IMR-90 (cell line): ENCODE measurements around the gene COCH. TPM values are rescaled to one million over a fixed set of nuclear protein-coding genes. Genes with fewer than 3 reads are reported as not detected.
A peak's percentile ranks its signal among the peaks of the same experiment; 100 is the strongest.

ENCODE experiments used
- ATAC-seq: fragments of 200-7000 bp; cut with Tn5 transposase; 2 replicates; pipeline ENCODE4 v1.9.1; 2020; ENCODE audit warnings: low read depth, mild to moderate bottlenecking, moderate library complexity
- BruUV-seq: library from RNA; stranded (reverse); fragments of 400-500 nt; replicated peaks from 2 replicates; lab custom pipeline; 2021; lab: Mats Ljungman, UMichigan
- CTCF ChIA-PET: fragments of 300-600 bp; formaldehyde crosslinking; extraction: SDS; loops from one replicate; lab custom pipeline; 2021; ENCODE audit warnings: antibody characterized with exemption; lab: Yijun Ruan, JAX
- POLR2A ChIA-PET: fragments of 300-600 bp; sonication (Branson Sonifier 250); formaldehyde crosslinking; loops from one replicate; lab custom pipeline; 2022; ENCODE audit warnings: antibody characterized with exemption; ENCODE audit not compliant: unreplicated experiment; lab: Charles Lee
- DNase-seq: peaks from one replicate; pipeline ENCODE4 v3.0.0; 2013
- H2AFZ ChIP-seq: replicated peaks from 2 replicates; pipeline ENCODE3; 2013; ENCODE audit warnings: low read length, mild to moderate bottlenecking; ENCODE audit not compliant: poor library complexity
- H2AK5ac ChIP-seq: 2 replicates; pipeline ENCODE4 v1.6.1; 2013; ENCODE audit warnings: low read depth, low read length, inconsistent platforms
- H2AK9ac ChIP-seq: replicated peaks from 2 replicates; pipeline ENCODE3; 2013; ENCODE audit warnings: mild to moderate bottlenecking, low read depth, low read length, moderate library complexity; ENCODE audit not compliant: poor library complexity
- H2BK120ac ChIP-seq: 2 replicates; pipeline ENCODE4 v1.6.1; 2013; ENCODE audit warnings: low read depth, low read length, inconsistent platforms
- H2BK15ac ChIP-seq: 3 replicates; pipeline ENCODE4 v1.6.1; 2013; ENCODE audit warnings: low read depth, low read length, inconsistent platforms
- H2BK20ac ChIP-seq: 2 replicates; pipeline ENCODE4 v1.6.1; 2013; ENCODE audit warnings: low read depth, mild to moderate bottlenecking, inconsistent platforms, low read length, moderate library complexity
- H2BK5ac ChIP-seq: 2 replicates; pipeline ENCODE4 v1.6.1; 2013; ENCODE audit warnings: mild to moderate bottlenecking, low read depth, low read length, inconsistent platforms; ENCODE audit not compliant: poor library complexity, severe bottlenecking
- H3K14ac ChIP-seq: replicated peaks from 2 replicates; pipeline ENCODE4 v1.6.1; 2013; ENCODE audit warnings: low read depth, low read length, inconsistent platforms
- H3K18ac ChIP-seq: 2 replicates; pipeline ENCODE4 v1.6.1; 2013; ENCODE audit warnings: low read depth, low read length, control low read depth
- H3K23ac ChIP-seq: 2 replicates; pipeline ENCODE4 v1.6.1; 2013; ENCODE audit warnings: low read depth, low read length, inconsistent platforms
- H3K27ac ChIP-seq: 2 replicates; pipeline ENCODE4 v1.5.1; 2013; ENCODE audit warnings: mild to moderate bottlenecking, control low read depth, low read length; ENCODE audit not compliant: insufficient read depth
- H3K27me3 ChIP-seq: 2 replicates; pipeline ENCODE4 v1.6.1; 2013; ENCODE audit warnings: low read length; ENCODE audit not compliant: control insufficient read depth, insufficient read depth
- H3K36me3 ChIP-seq: 2 replicates; pipeline ENCODE4 v1.6.1; 2013; ENCODE audit warnings: low read length, mixed read lengths; ENCODE audit not compliant: control insufficient read depth, insufficient read depth
- H3K4ac ChIP-seq: 2 replicates; pipeline ENCODE4 v1.6.1; 2013; ENCODE audit warnings: low read depth, low read length, inconsistent platforms
- H3K4me1 ChIP-seq: 2 replicates; pipeline ENCODE4 v1.6.1; 2013; ENCODE audit warnings: low read length, mixed read lengths; ENCODE audit not compliant: control insufficient read depth, insufficient read depth
- H3K4me2 ChIP-seq: 2 replicates; pipeline ENCODE4 v1.6.1; 2013; ENCODE audit warnings: low read depth, mild to moderate bottlenecking, control low read depth, low read length, moderate library complexity
- H3K4me3 ChIP-seq: 2 replicates; pipeline ENCODE4 v1.5.1; 2013; ENCODE audit warnings: low read depth, mild to moderate bottlenecking, control low read depth, low read length, moderate library complexity; ENCODE audit not compliant: insufficient read depth
- H3K56ac ChIP-seq: 2 replicates; pipeline ENCODE4 v1.6.1; 2013; ENCODE audit warnings: low read length, inconsistent platforms; ENCODE audit not compliant: insufficient read depth; ENCODE audit errors: extremely low read depth
- H3K79me1 ChIP-seq, 2 experiments: 2 replicates each; pipeline ENCODE4 v1.6.1; 2013; ENCODE audit warnings: low read length in 2 of 2, inconsistent platforms in 1 of 2, low read depth in 1 of 2
- H3K9ac ChIP-seq: 2 replicates; pipeline ENCODE4 v1.6.1; 2013; ENCODE audit warnings: low read depth, low read length, control low read depth
- H3K9me1 ChIP-seq: 2 replicates; pipeline ENCODE4 v1.6.1; 2013; ENCODE audit warnings: low read length, inconsistent platforms; ENCODE audit not compliant: insufficient read depth
- H3K9me3 ChIP-seq: 2 replicates; pipeline ENCODE4 v1.6.1; 2013; ENCODE audit warnings: low read length; ENCODE audit not compliant: control insufficient read depth, insufficient read depth
- H4K20me1 ChIP-seq: 2 replicates; pipeline ENCODE4 v1.6.1; 2013; ENCODE audit warnings: low read length, inconsistent platforms; ENCODE audit not compliant: insufficient read depth
- H4K5ac ChIP-seq: 2 replicates; pipeline ENCODE4 v1.6.1; 2013; ENCODE audit warnings: mild to moderate bottlenecking, low read depth, low read length, control low read depth
- H4K8ac ChIP-seq, 2 experiments: 2 replicates each; pipeline ENCODE4 v1.6.1; 2013; ENCODE audit warnings: low read depth in 2 of 2, low read length in 2 of 2, control low read depth in 1 of 2, inconsistent platforms in 1 of 2
- H4K91ac ChIP-seq: 2 replicates; pipeline ENCODE4 v1.6.1; 2013; ENCODE audit warnings: low read depth, low read length, inconsistent platforms; ENCODE audit not compliant: insufficient read depth
- BHLHE40 ChIP-seq: fragments of 150-350 bp; IDR thresholded peaks from 2 replicates; pipeline ENCODE4 v1.6.1; 2016; ENCODE audit warnings: mild to moderate bottlenecking, low read depth, low read length
- CEBPB ChIP-seq: IDR thresholded peaks from 2 replicates; pipeline ENCODE4 v1.6.1; 2012; ENCODE audit warnings: low read depth, low read length, improper control_type of control experiment
- CHD1 ChIP-seq: IDR thresholded peaks from 2 replicates; pipeline ENCODE4 v1.6.1; 2012; ENCODE audit warnings: low read depth, low read length, improper control_type of control experiment
- FOS ChIP-seq: fragments of 150-350 bp; IDR thresholded peaks from 2 replicates; pipeline ENCODE4 v1.6.1; 2016; ENCODE audit warnings: low read depth, low read length
- MAFK ChIP-seq: IDR thresholded peaks from 2 replicates; pipeline ENCODE4 v1.6.1; 2012; ENCODE audit warnings: low read depth, low read length, improper control_type of control experiment
- MAZ ChIP-seq: IDR thresholded peaks from 2 replicates; pipeline ENCODE4 v1.6.1; 2012; ENCODE audit warnings: low read depth, mild to moderate bottlenecking, low read length, improper control_type of control experiment, moderate library complexity, borderline replicate concordance
- MXI1 ChIP-seq: IDR thresholded peaks from 2 replicates; pipeline ENCODE4 v1.6.1; 2012; ENCODE audit warnings: low read depth, mild to moderate bottlenecking, low read length, moderate library complexity, borderline replicate concordance
- NFE2L2 ChIP-seq: fragments of 150-350 bp; IDR thresholded peaks from 2 replicates; pipeline ENCODE4 v1.6.1; 2016; ENCODE audit warnings: low read depth, mild to moderate bottlenecking, low read length
- POLR2A ChIP-seq: IDR thresholded peaks from 2 replicates; pipeline ENCODE4 v1.6.1; 2012; ENCODE audit warnings: mild to moderate bottlenecking, low read depth, low read length
- RAD21 ChIP-seq: IDR thresholded peaks from 2 replicates; pipeline ENCODE4 v1.6.1; 2012; ENCODE audit warnings: low read length, improper control_type of control experiment
- RCOR1 ChIP-seq: IDR thresholded peaks from 2 replicates; pipeline ENCODE4 v1.6.1; 2012; ENCODE audit warnings: mild to moderate bottlenecking, low read length, improper control_type of control experiment; ENCODE audit not compliant: insufficient replicate concordance
- RFX5 ChIP-seq: IDR thresholded peaks from 2 replicates; pipeline ENCODE4 v1.8.0; 2012; ENCODE audit warnings: low read depth, mild to moderate bottlenecking, low read length, moderate library complexity
- SMC3 ChIP-seq: fragments of 150-350 bp; IDR thresholded peaks from 2 replicates; pipeline ENCODE4 v1.6.1; 2016; ENCODE audit warnings: low read depth, mild to moderate bottlenecking, antibody characterized with exemption, low read length, moderate library complexity
- WGBS, 2 experiments: methylation state at CpG; one replicate each; pipeline versions ENCODE4 v1.1.5 to v1.1.7; 2013; ENCODE audit warnings: missing lambda C conversion rate in 2 of 2; ENCODE audit not compliant: insufficient read length in 1 of 2; ENCODE audit errors: extremely low coverage in 2 of 2; 5-methylcytosine and 5-hydroxymethylcytosine counted together
- dilution Hi-C: fragments of 300-500 bp; cut with HindIII; formaldehyde crosslinking; loops from one replicate; pipeline ENCODE4 v1.14.3; 2018; ENCODE audit warnings: low sequenced_read_pairs; ENCODE audit not compliant: unreplicated experiment
- in situ Hi-C: fragments of 300-500 bp; cut with MboI; formaldehyde crosslinking; loops from 3 replicates; pipeline ENCODE4 v1.14.3; 2019; ENCODE audit warnings: low sequenced_read_pairs, inconsistent platforms, mixed read lengths
- intact Hi-C: fragments of 100-400 bp; cut with micrococcal nuclease; formaldehyde crosslinking; loops from 2 replicates; pipeline ENCODE4 v1.10.0; 2022
- polyA plus RNA-seq, 3 experiments: library from polyadenylated mRNA; depleted of rRNA; stranded (reverse); fragments of >200 nt; gene quantifications; 2 replicates each; pipeline ENCODE4 v1.2.3, GENCODE V29; 2012; ENCODE audit warnings: low replicate concordance in 1 of 3
- total RNA-seq: library from RNA; depleted of rRNA; stranded (reverse); fragments of >200 nt; gene quantifications from 2 replicates; pipeline ENCODE4 v1.2.3, GENCODE V29; 2012
- TF ChIP-seq, protein P1 (sequence below): fragments of 150-350 bp; IDR thresholded peaks from 2 replicates; pipeline ENCODE4 v1.6.1; 2017; ENCODE audit warnings: mild to moderate bottlenecking, antibody characterized with exemption, low read length, low read depth
- TF ChIP-seq, protein P2 (sequence below): fragments of 150-350 bp; IDR thresholded peaks from 2 replicates; pipeline ENCODE4 v1.6.1; 2016; ENCODE audit warnings: low read depth, mild to moderate bottlenecking, low read length, moderate library complexity, borderline replicate concordance
- TF ChIP-seq, protein P3 (sequence below): conservative IDR thresholded peaks from 2 replicates; pipeline ENCODE4 v1.5.1; 2012; ENCODE audit warnings: mild to moderate bottlenecking, low read depth, low read length, improper control_type of control experiment

The COCH gene
- total and polyA plus RNA-seq, 2 of the 4 experiments (the other 2 are of a cell fraction), result 0.17 to 0.18 TPM

DNA sequence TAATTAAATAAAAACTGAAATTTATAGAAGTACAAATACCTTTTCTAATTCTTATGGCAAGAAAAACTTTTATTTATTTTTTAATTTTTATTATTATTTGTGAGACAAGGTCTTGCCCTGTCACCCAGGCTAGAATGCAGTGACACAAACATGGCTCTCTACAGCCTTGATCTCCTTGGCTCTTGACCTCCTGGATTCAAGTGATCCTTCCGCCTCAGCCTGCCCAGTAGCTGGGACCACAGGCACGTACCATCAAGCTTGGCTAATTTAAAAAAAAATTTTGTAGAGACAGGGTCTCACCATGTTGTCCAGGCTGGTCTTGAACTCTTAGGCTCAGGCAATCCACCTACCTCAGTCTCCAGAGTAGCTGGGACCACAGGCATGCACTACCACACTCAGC, 47.4 kb downstream of the COCH start:
- BruUV-seq, result no TSS peak
- Histone ChIP-seq H2BK20ac (no peak overlapping the region), H2BK120ac (no peak overlapping the region), H2AFZ (no peak overlapping the region), H2BK5ac (no peak overlapping the region), H3K79me1 (peaks cover 13 to 31% of the 10 kb centered on the region in 2 experiments; a peak in 3 of 4 replicates), H3K27ac (no peak overlapping the region), H3K4ac (no peak overlapping the region), H3K4me3 (no peak overlapping the region), H4K91ac (no peak overlapping the region), H3K4me2 (no peak overlapping the region), H3K4me1 (0 out of 2 replicates have a peak, but pooled peaks cover 1% of the 10 kb centered on the region), H2AK5ac (no peak overlapping the region), H3K27me3 (no peaks in the 10 kb centered on the region), H3K56ac (no peak overlapping the region), H3K9ac (no peak overlapping the region), H4K20me1 (no peaks in the 10 kb centered on the region; the same call in 1 of the 2 replicates), H4K5ac (no peak overlapping the region), H3K36me3 (peaks cover 10% of the 10 kb centered on the region), H3K9me1 (peaks cover 2% of the 10 kb centered on the region), H3K23ac (no peak overlapping the region), H3K14ac (no peak overlapping the region), H3K9me3 (no peaks in the 10 kb centered on the region), H4K8ac (0 out of 4 replicates have a peak overlapping the region, but pooled peaks of 1 of the 2 experiments have one; percentile 40), H3K18ac (no peak overlapping the region), H2AK9ac (no peak overlapping the region), H2BK15ac (no peak overlapping the region)
- dilution Hi-C loops (no loop called here), in situ Hi-C loops (no loop called here), intact Hi-C loops (no loop called here)
- TF ChIP-seq SMC3 (no peak), RAD21 (no peak), RCOR1 (no peak), RFX5 (no peak), MAFK (no peak), CHD1 (no peak), BHLHE40 (no peak), MXI1 (no peak), NFE2L2 (no peak), MAZ (no peak), POLR2A (no peak), FOS (no peak), CEBPB (no peak)
- TF ChIP-seq, protein P1, sequence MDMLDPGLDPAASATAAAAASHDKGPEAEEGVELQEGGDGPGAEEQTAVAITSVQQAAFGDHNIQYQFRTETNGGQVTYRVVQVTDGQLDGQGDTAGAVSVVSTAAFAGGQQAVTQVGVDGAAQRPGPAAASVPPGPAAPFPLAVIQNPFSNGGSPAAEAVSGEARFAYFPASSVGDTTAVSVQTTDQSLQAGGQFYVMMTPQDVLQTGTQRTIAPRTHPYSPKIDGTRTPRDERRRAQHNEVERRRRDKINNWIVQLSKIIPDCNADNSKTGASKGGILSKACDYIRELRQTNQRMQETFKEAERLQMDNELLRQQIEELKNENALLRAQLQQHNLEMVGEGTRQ, result no peak
- TF ChIP-seq, protein P2, sequence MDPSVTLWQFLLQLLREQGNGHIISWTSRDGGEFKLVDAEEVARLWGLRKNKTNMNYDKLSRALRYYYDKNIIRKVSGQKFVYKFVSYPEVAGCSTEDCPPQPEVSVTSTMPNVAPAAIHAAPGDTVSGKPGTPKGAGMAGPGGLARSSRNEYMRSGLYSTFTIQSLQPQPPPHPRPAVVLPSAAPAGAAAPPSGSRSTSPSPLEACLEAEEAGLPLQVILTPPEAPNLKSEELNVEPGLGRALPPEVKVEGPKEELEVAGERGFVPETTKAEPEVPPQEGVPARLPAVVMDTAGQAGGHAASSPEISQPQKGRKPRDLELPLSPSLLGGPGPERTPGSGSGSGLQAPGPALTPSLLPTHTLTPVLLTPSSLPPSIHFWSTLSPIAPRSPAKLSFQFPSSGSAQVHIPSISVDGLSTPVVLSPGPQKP, result no peak
- TF ChIP-seq, protein P3, sequence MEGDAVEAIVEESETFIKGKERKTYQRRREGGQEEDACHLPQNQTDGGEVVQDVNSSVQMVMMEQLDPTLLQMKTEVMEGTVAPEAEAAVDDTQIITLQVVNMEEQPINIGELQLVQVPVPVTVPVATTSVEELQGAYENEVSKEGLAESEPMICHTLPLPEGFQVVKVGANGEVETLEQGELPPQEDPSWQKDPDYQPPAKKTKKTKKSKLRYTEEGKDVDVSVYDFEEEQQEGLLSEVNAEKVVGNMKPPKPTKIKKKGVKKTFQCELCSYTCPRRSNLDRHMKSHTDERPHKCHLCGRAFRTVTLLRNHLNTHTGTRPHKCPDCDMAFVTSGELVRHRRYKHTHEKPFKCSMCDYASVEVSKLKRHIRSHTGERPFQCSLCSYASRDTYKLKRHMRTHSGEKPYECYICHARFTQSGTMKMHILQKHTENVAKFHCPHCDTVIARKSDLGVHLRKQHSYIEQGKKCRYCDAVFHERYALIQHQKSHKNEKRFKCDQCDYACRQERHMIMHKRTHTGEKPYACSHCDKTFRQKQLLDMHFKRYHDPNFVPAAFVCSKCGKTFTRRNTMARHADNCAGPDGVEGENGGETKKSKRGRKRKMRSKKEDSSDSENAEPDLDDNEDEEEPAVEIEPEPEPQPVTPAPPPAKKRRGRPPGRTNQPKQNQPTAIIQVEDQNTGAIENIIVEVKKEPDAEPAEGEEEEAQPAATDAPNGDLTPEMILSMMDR, result no peak
- ATAC-seq (no peak), DNase-seq (no peak)
- POLR2A ChIA-PET, result no interaction called here
- WGBS, 2 experiments, result no CpG with 5 or more reads among the region's 2 CpGs
- CTCF ChIA-PET, result interaction anchor here (0.6 to 1.7 kb wide), 3 partner anchors 8 to 87 kb away, joined by 3 to 4 read pairs (median 4); no protein-coding TSS in a partner anchor
